HPDE6-E6E7 (cell line): ENCODE data around the gene NAT8L.

Experiments used
- DNase-seq: peaks from one replicate; pipeline ENCODE4 v3.0.0; 2011; ENCODE audit warnings: missing footprints; ENCODE audit errors: extremely low spot score

NAT8L gene

DNA sequence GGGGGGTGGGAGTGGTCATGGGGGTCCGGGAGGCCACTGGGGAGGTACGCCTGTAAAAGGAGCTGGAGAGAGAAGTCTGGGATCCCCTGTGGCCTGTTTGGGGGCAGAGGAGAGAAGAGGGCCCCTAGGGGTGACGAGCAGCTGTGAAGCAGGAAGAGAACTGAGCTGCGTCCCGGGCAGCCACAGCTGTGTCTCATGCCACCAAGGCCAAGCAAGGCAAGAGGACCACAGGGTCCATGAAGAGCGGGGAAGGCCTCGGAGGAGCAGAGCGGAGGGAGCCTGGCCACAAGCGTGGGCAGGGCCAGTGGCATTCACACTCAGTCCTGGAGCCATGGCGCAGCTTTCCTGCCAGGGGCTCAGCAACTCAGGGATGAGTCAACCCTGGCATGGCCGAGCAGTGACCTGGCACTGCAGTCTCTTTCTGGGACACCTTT, 13.6 kb upstream of the NAT8L start:
- DNase-seq: no peak

DNA sequence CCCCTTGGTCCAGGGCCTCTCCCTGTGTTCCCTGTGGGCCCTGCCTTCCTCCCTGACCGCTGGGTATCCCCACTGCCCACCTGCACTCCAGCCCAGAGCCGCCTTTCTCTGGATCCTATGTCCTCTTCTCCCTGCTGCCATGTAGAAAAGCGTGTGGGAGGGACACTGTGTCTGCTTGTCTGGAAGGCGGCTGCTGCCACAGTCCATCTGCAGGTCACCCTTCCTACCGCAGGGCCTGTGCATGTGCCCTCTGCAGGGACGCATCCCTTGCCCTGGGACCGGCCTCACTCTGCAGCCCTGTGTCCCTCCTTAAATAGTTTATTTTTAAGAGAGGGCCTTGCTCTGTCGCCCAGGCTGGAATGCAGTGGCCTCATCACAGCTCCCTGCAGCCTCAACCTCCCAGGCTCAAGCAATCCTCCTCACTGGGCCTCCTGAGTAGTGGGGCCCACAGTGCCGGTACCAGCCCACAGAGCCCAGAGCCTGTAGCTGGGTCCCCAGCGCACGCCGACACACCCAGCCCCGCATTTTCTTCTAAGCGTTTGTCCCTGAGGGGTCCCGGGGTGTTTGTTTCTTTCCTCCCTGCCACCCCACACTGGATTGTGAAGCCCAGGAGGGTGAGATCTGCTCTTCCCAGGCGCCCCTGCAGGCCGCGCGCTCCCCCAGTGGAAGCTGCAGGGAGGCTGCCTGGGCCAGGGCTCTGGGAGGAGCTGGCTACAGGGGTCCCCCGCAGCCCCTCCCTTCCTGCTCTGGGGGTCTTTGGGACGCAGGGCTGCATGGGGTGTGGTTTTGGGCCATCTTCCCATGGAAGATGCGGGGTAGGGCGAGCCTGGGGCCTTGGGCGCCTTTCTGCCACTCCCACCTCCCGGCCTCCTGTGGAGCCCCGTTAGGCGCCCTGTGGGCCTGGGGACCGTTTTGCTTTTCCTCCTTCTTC, 12.8 kb upstream of the NAT8L start:
- no peak for DNase-seq

DNA sequence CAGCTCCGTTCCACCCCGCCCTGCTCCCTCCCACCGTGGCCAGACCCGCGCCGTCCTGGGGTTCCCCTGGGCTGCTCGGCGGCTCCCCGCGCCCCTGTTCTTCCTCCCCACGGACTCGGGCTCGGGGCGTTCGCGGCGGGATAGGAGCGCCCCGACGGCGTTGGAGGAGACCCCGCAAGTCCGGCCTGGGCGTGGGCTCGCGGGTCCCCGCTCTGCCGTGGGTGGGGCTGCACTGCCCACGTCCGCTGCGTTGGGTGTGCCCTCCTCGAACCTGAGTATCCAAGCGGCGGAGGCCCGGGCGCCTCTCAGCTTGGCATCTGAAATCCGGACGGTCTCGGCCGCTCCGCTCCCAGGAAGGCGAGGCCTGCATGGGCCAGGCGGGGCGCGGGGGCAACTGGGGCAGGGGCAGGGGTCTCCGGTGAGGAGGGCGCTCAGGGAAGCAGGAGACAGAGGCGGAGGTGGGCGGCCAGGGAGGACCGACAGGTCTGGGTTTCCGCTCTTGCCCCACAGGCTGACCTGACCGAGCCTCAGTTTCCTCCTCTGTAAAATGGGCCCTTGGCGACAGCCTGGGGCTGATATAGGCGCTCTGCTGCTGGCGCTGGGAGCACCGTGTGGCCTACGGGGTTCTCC, 12.0 kb upstream of the NAT8L start:
- DNase-seq: no peak

DNA sequence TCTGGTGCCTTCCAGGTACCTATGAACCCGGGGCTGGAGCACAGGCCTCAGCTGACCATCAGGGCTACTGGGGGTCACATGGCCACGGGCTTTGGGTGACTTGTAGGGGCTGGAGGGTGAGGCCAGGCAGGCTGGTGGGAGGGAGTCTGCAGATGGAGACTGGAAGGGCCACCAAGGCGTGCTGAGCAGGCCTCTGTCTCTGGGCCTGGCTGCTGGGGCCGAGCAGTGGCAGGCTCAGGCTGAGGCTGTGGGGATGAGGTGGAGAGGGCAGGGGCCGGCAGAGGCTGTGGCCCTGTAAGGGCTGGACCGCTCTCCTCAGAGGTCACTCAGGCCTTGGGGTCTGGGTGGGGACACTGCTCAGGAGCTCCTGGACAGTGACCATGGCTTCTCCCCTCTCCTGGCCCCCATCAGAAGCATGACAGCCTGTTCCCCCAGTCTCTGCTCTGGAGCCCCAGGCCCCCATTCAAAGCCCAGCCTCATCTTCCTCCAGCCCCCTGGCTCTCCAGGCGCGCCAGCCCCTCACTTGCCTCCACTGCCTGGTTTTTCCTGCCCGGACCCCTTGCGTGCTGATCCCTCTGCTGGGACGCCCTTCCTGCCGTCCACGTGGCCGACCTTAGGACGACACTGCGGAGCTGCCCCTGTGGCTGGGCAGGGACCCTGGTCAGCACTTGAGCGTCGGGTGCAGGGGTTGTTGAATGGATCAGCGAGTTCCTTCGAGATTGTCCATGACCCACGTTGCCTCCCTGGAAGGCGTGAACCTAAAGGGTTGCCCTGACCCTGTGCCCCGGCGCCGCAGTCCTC, 11.1 kb upstream of the NAT8L start:
- DNase-seq: no peak

- no peak for DNase-seq
These were observed 10.3 kb upstream of the NAT8L start for GRCh38 chr4:2048831-2049230.

DNA sequence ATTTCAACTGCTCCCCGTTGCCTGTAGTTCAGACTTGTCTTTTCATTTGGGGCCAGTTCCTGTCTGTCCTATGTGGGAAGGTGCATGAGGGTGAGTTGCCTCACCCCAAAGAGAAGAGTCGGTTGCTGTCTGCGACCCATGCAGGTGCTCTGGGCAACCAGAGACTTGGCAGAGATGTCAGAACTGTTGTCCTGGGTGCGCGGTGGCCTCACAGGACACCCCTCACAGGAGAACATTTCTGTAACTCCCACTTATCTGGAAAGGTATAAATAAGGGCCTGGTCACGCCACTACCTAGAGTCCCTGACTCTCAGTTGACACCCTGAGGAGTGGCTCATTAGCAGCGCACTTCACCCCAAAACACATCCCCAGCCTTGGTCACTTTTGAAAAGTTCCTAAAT, 9.7 kb upstream of the NAT8L start:
- DNase-seq: no peak

- DNase-seq: no peak
These were observed 9.3 kb upstream of the NAT8L start for GRCh38 chr4:2049811-2050210.

- DNase-seq: no peak
These were observed 8.0 kb upstream of the NAT8L start for GRCh38 chr4:2051086-2051485.

GRCh38 chr4:2054217-2054616, 4.9 kb upstream of the NAT8L start:
- DNase-seq: no peak

- DNase-seq: no peak
These were observed 1.6 kb upstream of the NAT8L start for GRCh38 chr4:2057382-2058065.

GRCh38 chr4:2058264-2059045, 672 bp upstream of the NAT8L start:
- DNase-seq: no peak

- no peak for DNase-seq
These were observed 837 bp downstream of the NAT8L start for GRCh38 chr4:2059726-2060602.

DNA sequence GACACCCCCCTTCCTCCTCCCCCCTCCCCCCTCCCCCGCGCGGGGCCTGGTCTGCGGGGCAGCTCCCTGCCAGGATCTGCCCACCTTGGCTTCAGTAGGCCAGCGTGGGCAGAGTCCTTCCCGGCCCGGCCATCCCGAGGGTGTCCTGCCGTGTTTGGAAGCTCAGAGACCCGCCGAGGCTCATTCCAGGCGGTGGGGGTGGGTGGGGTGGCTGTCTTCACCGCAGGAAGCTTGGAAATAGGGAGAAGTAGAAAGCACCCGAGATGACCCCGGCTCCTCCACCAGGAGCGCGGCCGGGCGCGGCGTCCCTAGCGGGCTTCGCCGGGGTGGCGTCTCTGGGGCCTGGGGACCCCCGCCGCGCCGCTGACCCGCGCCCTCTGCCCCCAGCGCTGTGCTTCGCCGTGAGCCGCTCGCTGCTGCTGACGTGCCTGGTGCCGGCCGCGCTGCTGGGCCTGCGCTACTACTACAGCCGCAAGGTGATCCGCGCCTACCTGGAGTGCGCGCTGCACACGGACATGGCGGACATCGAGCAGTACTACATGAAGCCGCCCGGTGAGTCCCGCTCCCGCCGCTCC, 1.6 kb downstream of the NAT8L start:
- DNase-seq: no peak

GRCh38 chr4:2061186-2062131, 2.3 kb downstream of the NAT8L start:
- DNase-seq: no peak

GRCh38 chr4:2062168-2062807, 3.2 kb downstream of the NAT8L start:
- no peak for DNase-seq

GRCh38 chr4:2062808-2063524, 3.8 kb downstream of the NAT8L start:
- DNase-seq: no peak

- DNase-seq: no peak
These were observed 4.6 kb downstream of the NAT8L start for GRCh38 chr4:2063557-2064275.
